ENCODE results near the gene C10orf67.

- TF ChIP-seq CTCF (IDR thresholded peaks at IDR 0.05; ENCODE audit: low read depth, low read length) (no peak), EZH2phosphoT487 (IDR thresholded peaks at IDR 0.05; ENCODE audit: low read depth) (no peak)
Observed at GRCh38 chr10:23205972-23206642, 138.5 kb downstream of the C10orf67 start.
